NCI-H146 treated with DMSO at 0.1 percent for 48 hours (cell line): Measurements from ENCODE around the gene NR5A2.

Experiments
- DNase-seq: peaks from one replicate; lab custom pipeline; 2025; ENCODE audit not compliant: unreplicated experiment; lab: John Stamatoyannopoulos, UW

Gene NR5A2

GRCh38 chr1:200035956-200036618, 8.6 kb downstream of the NR5A2 start:
- DNase-seq = no peak

DNA sequence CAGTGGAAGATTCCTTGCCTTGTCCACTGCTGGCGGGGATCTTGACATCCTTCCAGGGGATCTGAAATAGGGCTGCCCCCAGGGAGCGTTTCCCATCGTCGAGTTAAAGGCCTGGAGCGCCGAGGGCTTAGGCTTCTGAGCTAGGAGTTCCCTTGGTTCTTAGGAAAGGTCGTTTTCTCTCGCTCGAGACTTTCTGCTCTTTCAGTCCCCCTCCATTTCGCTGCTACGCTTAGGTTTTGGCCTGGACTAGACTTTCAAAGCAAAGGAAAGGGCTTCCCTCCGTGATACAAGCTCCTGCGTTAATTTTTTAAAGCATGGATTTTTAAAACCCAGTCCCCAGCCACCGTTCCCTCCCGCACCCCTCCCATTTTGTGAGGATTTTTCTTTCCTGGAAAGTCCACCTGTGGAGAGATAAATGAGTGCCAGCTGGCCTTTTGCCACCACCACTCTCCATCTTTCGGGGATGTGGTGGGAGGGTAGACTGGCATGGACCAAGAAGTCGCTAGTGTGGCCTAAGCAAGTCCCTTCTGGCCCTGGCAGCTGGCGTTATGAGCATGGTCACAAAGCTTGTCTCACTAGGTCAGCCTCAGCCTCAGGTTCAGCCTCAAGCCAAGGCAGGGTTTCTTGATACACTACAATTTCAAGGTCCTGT, 9.2 kb downstream of the NR5A2 start:
- DNase-seq = no peak

- no peak for DNase-seq
Measured at GRCh38 chr1:200037501-200037900, 10.0 kb downstream of the NR5A2 start.

DNA sequence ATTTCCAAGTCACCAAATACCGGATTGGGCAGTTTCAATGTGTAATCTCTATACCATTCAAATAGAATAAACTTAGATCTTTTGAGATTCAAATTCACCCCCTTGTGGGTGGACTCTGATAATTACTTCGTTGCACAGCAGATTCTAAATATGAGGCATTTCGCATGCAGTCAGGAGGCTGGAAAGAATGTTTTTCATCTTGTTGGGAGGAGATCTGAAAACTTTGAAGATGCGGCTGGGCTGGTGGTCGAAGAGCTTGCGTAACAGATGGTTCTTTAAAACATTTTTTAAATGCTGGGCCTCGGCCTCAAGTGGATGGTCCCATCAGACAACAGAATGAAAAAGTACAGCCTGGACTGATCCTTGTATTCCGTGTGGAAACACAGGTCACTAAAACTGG, 10.4 kb downstream of the NR5A2 start:
- DNase-seq = no peak

- DNase-seq = no peak
Measured at GRCh38 chr1:200038325-200038980, 10.9 kb downstream of the NR5A2 start.

DNA sequence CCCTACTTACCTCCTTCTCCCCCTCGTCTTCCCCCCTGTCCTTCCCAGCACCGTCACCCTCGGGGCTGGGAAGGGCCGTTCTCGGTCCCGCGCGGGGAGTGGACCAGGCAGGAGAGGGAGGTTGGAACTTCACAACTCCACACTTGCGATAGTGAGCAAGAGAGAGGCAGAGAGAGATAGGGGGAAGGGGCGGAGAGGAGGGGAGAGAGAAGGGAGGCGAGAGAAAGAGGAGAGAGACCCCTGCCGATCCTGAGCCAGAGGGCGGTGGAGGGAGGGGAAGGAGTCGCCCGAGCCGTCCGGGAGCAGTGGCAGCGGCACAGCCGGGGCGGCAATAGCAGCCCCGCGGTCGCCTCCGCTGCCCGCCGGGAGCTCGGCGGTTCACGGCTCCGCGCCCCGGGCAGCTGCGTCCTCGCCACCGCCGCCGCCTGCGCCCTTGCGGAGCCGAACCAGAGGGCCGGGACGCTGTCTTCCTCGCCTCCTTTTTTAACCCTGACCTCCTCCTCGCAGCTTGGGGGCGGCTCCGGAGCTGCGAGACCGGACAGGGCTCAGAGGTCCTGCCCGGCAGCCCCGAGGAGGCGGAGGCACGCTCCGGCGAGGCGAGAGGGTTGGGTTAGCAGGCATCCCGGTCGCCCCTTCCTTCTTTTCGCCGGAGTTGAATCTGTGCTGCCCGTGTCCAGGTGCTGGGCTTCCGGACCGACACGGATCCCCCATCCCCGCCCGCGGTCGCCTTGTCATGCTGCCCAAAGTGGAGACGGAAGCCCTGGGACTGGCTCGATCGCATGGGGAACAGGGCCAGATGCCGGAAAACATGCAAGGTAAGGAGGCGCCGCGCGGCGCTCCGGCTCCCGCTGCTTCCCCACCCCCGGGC, 11.7 kb downstream of the NR5A2 start:
- DNase-seq = no peak

DNA sequence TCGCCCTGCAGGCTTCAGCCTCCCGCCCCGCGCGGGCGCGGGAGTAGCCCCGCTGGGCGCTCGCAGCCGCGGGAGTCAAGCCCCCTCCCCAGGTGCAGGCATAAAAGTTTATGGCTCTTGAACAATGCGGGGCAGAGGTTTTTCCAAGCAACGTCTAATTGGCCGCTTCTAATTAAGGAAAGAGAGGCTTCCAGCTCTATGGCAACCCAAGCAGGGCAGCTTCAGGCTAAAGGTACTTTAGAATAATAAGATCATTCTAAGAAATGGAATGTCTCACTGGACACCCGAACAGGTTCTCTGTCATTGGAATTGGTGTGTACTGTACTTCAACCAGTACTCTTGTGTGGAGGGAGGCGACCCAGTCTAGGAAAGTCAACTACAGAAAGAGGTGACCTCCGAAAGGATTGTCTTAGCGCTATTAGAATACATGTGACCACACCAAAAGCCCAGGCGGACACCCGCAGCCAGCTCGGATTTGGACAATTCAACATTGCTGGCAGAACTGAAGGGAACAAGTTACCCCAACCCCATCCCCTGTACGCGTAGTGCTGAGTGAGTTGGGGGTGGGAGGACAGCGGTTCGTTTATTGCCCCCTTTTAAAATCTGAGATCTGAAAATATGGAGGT, 12.5 kb downstream of the NR5A2 start:
- no peak for DNase-seq

DNA sequence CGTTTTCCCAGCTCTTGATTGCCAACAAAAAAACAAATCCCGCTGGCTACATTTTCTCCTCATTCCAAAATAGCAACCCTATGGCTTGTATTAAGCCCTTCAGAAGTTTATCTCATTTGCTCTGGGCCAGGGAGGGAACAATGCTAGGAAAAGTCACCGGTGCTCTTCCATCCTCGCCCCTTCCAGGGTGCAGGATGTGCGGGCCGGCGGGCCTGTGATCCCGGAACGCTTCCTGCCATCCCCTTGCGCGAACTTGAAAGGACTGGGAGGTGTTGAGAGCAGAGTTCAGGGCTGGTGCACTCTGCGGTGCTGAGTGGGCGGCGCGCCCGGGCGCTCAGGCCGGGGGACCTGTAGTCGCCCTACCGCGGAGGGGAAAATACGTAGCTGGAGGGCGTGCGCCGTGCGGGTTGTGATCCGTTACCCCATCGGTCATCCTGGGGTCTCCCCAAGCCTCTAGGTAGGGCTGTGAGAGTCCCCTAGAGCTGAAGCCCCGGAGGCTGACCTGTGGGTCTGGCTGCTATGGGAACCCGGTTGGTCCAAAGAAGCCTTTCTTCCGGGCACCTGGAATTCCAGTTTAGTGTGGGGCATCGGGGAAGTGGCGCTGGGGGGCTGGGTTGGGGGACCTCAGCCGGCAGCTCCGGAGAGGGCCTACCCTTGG, 13.1 kb downstream of the NR5A2 start:
- no peak for DNase-seq

- no peak for DNase-seq
Measured at GRCh38 chr1:200041337-200042118, 14.0 kb downstream of the NR5A2 start.

DNA sequence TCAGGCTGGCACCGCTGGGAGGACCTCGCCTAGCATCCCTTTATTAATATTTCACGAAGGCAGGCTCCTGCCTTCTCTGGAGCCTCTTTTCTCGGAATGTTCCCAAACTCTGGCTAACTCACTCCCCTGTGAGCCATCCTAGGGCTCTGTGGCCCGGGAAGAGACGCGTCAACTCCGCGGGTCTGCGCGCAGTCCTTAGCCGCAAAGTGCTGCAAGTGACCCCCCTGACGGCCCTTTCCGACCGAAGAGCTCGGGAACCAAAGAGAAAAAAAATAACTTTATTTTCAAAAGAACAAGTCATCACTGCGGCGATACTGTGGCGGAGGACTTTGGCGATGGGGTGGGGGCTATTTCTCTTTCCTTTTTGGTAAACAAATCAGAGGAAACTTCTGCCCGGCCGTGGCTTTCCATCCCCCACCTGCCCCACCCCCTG, 14.6 kb downstream of the NR5A2 start:
- no peak for DNase-seq

DNA sequence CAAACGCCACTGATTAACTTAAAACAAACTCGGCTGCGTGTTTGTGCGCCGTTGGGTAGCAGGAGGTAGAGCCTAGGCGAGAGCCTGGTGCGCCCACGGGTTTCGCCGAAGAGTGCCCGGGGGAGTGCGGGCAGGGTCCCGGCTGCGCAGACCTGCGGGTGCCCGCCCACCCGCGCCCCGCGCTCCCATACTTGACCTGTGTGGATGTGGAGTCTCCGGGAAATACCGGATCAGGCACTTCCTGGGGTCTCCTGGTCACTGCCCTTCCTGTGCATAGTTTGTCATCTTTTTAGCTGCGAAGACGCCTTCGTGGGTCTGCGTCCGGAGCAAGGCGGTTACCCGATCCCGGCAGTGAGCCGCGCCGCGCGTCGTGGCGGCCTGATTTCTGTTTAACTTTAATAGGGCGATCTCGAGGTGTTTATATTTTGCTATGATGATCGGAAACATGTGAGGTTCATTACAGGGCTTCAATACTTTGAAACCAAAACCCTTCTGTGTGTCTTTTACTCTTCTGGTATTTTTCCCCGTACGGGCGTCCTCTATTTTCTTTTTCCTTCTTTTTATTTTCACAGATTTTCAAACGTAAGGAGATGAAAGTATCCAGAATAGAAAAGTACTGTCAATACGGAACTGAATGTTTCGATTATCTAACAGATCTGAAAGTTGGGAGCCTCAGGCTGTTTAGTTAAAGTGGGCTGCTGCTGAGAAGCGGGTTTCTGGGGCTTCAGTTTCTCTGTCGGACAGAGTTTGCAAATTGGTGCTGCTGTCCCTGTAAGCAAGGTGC, 15.2 kb downstream of the NR5A2 start:
- DNase-seq = no peak

- no peak for DNase-seq
Measured at GRCh38 chr1:200043336-200043668, 15.8 kb downstream of the NR5A2 start.

GRCh38 chr1:200046115-200046514, 18.6 kb downstream of the NR5A2 start:
- DNase-seq = no peak

- no peak for DNase-seq
Measured at GRCh38 chr1:200048244-200048643, 20.7 kb downstream of the NR5A2 start.

DNA sequence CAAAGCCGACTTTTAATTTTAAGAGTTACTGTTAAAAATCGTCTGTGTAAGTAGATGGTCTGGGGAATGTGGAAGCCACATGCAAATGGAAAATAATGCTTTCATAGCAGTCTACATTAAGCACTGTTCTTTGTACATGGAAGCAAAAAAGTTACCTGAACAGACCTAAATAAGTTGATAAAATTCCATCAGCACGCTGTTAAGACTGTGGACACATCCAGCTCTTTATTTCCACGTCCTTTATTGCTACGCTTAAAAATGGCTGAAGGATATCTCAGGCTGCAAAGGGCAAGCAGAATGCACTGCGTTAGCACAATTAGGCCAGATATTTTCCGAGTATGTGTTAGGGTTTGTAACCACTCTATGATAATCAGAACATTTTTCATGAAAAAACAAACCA, 22.3 kb downstream of the NR5A2 start:
- no peak for DNase-seq

- DNase-seq = no peak
Measured at GRCh38 chr1:200051620-200052019, 24.1 kb downstream of the NR5A2 start.

DNA sequence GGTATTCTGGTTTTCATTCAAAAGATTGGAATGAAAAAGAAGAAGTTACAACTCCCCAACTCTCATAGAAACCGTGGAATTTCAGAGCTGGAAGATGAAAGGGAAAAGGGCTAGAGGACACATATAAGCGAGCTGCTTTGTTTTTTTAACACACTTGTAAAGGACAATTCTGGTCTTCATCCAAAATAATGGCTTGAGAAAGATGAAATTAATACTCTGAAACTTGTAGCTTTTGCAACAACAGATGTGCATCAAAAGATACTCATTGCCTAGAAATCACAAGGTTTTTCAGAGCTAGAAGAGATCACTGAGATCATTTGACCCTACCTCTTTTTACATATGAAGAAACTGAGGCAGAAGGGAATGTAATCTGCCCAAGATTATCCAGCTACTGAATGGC, 25.6 kb downstream of the NR5A2 start:
- no peak for DNase-seq

DNA sequence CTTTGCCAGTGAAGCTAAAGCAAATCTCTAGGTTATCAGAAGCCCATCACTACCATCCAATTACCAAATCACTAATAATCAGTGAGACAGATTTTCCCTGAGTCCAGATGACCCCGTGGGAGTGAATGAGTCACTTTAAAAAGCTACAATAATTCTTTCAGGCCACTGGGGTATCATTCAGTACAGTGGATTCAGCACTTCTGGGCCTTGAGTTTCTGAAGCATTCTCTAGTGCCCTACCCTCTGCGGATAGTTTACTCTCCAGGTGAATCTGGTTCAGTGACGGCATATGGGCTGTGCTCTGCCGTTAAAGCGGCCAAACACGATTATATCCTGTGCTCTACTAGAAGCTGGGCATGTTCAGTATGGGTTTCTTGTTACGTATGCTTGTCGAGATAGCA, 26.1 kb downstream of the NR5A2 start:
- DNase-seq = no peak

DNA sequence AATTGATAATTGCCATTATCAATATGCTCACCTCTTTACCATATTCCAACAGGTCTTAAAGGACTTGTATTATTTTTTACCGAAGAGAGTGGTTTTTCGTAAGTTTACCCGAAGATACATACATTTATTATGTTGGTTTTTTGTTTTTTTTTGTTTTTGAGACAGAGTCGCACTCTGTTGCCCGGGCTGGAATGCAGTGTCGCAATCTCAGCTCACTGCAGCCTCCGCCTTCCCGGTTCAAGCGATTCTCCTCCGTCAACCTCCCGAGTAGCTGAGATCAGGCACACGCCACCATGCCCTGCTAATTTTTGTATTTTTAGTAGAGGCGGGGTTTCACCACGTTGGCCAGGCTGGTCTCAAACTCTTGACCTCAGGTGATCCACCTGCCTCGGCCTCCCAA, 30.8 kb downstream of the NR5A2 start:
- DNase-seq = no peak
